HG02759 (cell line): ENCODE results near the gene ABCC8.

Experiments used
- ATAC-seq: cut with Tn5 transposase; IDR thresholded peaks from one replicate; pipeline ENCODE4 v1.9.1; 2021; ENCODE audit warnings: mild to moderate bottlenecking, moderate library complexity; ENCODE audit not compliant: unreplicated experiment

Gene ABCC8

GRCh38 chr11:17366495-17366894 is 110.2 kb downstream of the ABCC8 start:
- ATAC-seq: no peak

- ATAC-seq: peak; percentile 42
Measured at GRCh38 chr11:17354601-17354991, 122.0 kb downstream of the ABCC8 start.

GRCh38 chr11:17353821-17354600 is 122.6 kb downstream of the ABCC8 start:
- ATAC-seq: no peak

GRCh38 chr11:17352950-17353820 is 123.5 kb downstream of the ABCC8 start:
- peak; percentile 38 for ATAC-seq

GRCh38 chr11:17351510-17352176 is 125.0 kb downstream of the ABCC8 start, which contains the start of gene NCR3LG1:
NCR3LG1 (plus strand) TSS chr11:17351800; CDS start chr11:17351970, 170 bp downstream.
- ATAC-seq: peak; percentile 34

GRCh38 chr11:17351172-17351509 is 125.5 kb downstream of the ABCC8 start:
- no peak for ATAC-seq

GRCh38 chr11:17350455-17351171 is 126.0 kb downstream of the ABCC8 start:
- no peak for ATAC-seq

- ATAC-seq: no peak
Measured at GRCh38 chr11:17347676-17348075, 129.0 kb downstream of the ABCC8 start.

GRCh38 chr11:17343907-17344306 is 132.7 kb downstream of the ABCC8 start:
- ATAC-seq: no peak

GRCh38 chr11:17343257-17343656 is 133.4 kb downstream of the ABCC8 start:
- ATAC-seq: no peak
